ENCODE data around the gene GCNA. TPM values are rescaled to one million over a fixed set of nuclear protein-coding genes. Genes with fewer than 3 reads are reported as not detected.
"Not testable (repeated sequence)": the region's sequence is repeated elsewhere in the genome, so short reads cannot be mapped to it uniquely, and the experiment has no call there.

Gene GCNA
- total RNA-seq, 1 experiment from 2014 or later, result 2.9 TPM

DNA sequence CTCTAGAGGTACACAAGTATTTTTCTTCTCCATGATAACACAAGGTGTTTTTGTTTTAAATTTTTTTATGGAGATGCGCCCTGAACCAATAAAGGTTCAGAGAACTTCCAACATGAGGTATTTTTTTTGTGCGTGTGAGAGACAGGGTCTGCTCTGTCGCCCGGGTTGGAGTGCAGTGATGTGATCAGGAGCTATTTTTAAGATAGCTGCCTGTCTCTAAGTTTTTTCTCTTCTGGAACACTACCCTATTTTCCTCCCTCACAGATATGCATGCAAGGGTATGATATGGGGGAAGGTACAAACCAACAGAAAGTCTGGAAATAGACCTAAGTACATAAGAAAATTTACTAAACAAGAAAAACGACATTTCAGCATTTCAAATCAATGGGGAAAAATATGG, 3.0 kb downstream of the GCNA start:
- Histone ChIP-seq H3K9me2 (replicated peaks; ENCODE audit: low read length) (no peaks in the 10 kb centered on the region), H3K4me2 (ENCODE audit: low read length) (no peak overlapping the region), H3K9me3 (ENCODE audit: low read length) (no peaks in the 10 kb centered on the region), H2AFZ (ENCODE audit: low read length) (no peak overlapping the region), H3K9ac (ENCODE audit: low read length) (no peak overlapping the region), H4K20me1 (ENCODE audit: low read length) (no peaks in the 10 kb centered on the region), H3K79me2 (ENCODE audit: low read length) (no peaks in the 10 kb centered on the region), H3K4me1 (ENCODE audit: insufficient read depth, low read length) (no peaks in the 10 kb centered on the region), H3K27ac (ENCODE audit: low read length) (no peak overlapping the region), H3K36me3 (ENCODE audit: low read depth, low read length) (no peaks in the 10 kb centered on the region), H3K27me3 (ENCODE audit: low read length) (no peaks in the 10 kb centered on the region), H3K4me3 (ENCODE audit: low read length) (no peak overlapping the region), H3F3A (ENCODE audit: low read length, unreplicated experiment) (no peaks in the 10 kb centered on the region)
- CTCF ChIA-PET, result no interaction called here
- ATAC-seq (no peak), DNase-seq (no peak)
- POLR2A ChIA-PET (ENCODE audit: unreplicated experiment), result no interaction called here
- BruUV-seq (replicated peaks), result no TSS peak
- TF ChIP-seq EZH2phosphoT487 (IDR thresholded peaks at IDR 0.05; ENCODE audit: borderline replicate concordance, low read length) (no peak), EZH2 (IDR thresholded peaks at IDR 0.05; ENCODE audit: low read length, unreplicated experiment) (no peak)
- TF ChIP-seq, protein P1, sequence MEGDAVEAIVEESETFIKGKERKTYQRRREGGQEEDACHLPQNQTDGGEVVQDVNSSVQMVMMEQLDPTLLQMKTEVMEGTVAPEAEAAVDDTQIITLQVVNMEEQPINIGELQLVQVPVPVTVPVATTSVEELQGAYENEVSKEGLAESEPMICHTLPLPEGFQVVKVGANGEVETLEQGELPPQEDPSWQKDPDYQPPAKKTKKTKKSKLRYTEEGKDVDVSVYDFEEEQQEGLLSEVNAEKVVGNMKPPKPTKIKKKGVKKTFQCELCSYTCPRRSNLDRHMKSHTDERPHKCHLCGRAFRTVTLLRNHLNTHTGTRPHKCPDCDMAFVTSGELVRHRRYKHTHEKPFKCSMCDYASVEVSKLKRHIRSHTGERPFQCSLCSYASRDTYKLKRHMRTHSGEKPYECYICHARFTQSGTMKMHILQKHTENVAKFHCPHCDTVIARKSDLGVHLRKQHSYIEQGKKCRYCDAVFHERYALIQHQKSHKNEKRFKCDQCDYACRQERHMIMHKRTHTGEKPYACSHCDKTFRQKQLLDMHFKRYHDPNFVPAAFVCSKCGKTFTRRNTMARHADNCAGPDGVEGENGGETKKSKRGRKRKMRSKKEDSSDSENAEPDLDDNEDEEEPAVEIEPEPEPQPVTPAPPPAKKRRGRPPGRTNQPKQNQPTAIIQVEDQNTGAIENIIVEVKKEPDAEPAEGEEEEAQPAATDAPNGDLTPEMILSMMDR (conservative IDR thresholded peaks at IDR 0.05; ENCODE audit: low read depth, low read length), result no peak
- intact Hi-C loops (cut with micrococcal nuclease), result loop anchor here (10.0 kb wide), 1 partner anchor 74 kb away; no protein-coding TSS in a partner anchor

GRCh38 chrX:71586929-71587328, 8.7 kb downstream of the GCNA start:
- Histone ChIP-seq H2AFZ (ENCODE audit: low read length) (no peak overlapping the region), H3K9ac (ENCODE audit: low read length) (no peak overlapping the region), H3K27me3 (ENCODE audit: low read length) (no peaks in the 10 kb centered on the region), H3K9me2 (replicated peaks; ENCODE audit: low read length) (no peaks in the 10 kb centered on the region), H3K9me3 (ENCODE audit: low read length) (no peaks in the 10 kb centered on the region), H3K27ac (ENCODE audit: low read length) (no peak overlapping the region), H3K36me3 (ENCODE audit: low read depth, low read length) (no peaks in the 10 kb centered on the region), H3F3A (ENCODE audit: low read length, unreplicated experiment) (no peaks in the 10 kb centered on the region), H3K4me1 (ENCODE audit: insufficient read depth, low read length) (no peaks in the 10 kb centered on the region), H4K20me1 (ENCODE audit: low read length) (no peaks in the 10 kb centered on the region), H3K4me2 (ENCODE audit: low read length) (no peak overlapping the region), H3K4me3 (ENCODE audit: low read length) (no peak overlapping the region), H3K79me2 (ENCODE audit: low read length) (no peaks in the 10 kb centered on the region)
- intact Hi-C loops (cut with micrococcal nuclease), result loop anchor here (10.0 kb wide), 1 partner anchor 68 kb away; no protein-coding TSS in a partner anchor
- POLR2A ChIA-PET (ENCODE audit: unreplicated experiment), result no interaction called here
- ATAC-seq (no peak), DNase-seq (no peak)
- no TSS peak for BruUV-seq (replicated peaks)
- TF ChIP-seq EZH2 (IDR thresholded peaks at IDR 0.05; ENCODE audit: low read length, unreplicated experiment) (no peak), EZH2phosphoT487 (IDR thresholded peaks at IDR 0.05; ENCODE audit: borderline replicate concordance, low read length) (no peak)
- TF ChIP-seq, protein P1 (conservative IDR thresholded peaks at IDR 0.05; ENCODE audit: low read depth, low read length), result no peak
- CTCF ChIA-PET, result no interaction called here

DNA sequence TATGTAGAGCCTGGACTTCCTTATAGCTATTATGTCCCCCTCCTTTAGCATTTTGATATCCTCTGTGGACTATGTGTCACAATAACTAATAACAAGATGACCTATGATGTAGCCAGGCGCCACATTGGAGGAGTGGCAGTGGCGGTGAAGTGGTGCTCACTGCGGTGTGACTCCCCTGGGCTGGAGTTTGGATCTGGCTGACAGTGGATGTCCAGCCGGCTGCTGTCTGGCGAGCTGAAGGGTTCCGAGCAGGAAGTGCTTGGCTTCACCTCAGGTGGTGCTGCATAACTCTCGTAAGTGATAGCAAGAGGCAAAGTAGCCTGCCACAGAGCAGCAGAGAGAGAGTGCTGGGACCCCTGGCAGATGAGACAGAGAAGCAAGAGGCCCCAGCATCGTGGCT, 15.0 kb downstream of the GCNA start:
- H3K9ac ChIP-seq (ENCODE audit: low read length); H4K20me1 ChIP-seq (ENCODE audit: low read length); H3K4me3 ChIP-seq (ENCODE audit: low read length); H3K27me3 ChIP-seq (ENCODE audit: low read length); DNase-seq; H3K9me3 ChIP-seq (ENCODE audit: low read length); H2AFZ ChIP-seq (ENCODE audit: low read length); H3K79me2 ChIP-seq (ENCODE audit: low read length); H3F3A ChIP-seq (ENCODE audit: low read length, unreplicated experiment); ATAC-seq; BruUV-seq (replicated peaks); POLR2A ChIA-PET (ENCODE audit: unreplicated experiment); H3K4me1 ChIP-seq (ENCODE audit: insufficient read depth, low read length); intact Hi-C loops (cut with micrococcal nuclease); H3K27ac ChIP-seq (ENCODE audit: low read length); H3K36me3 ChIP-seq (ENCODE audit: low read depth, low read length); H3K9me2 ChIP-seq (replicated peaks; ENCODE audit: low read length); H3K4me2 ChIP-seq (ENCODE audit: low read length); CTCF ChIA-PET: not testable (repeated sequence)

Measured in PC-3 (cell line).